Fibroblast of skin of right biceps (primary cell): ENCODE results near the gene TDRD9.

Source experiments
- DNase-seq: peaks from one replicate; pipeline ENCODE4 v3.0.0-alpha.2; 2013

The TDRD9 gene

DNA sequence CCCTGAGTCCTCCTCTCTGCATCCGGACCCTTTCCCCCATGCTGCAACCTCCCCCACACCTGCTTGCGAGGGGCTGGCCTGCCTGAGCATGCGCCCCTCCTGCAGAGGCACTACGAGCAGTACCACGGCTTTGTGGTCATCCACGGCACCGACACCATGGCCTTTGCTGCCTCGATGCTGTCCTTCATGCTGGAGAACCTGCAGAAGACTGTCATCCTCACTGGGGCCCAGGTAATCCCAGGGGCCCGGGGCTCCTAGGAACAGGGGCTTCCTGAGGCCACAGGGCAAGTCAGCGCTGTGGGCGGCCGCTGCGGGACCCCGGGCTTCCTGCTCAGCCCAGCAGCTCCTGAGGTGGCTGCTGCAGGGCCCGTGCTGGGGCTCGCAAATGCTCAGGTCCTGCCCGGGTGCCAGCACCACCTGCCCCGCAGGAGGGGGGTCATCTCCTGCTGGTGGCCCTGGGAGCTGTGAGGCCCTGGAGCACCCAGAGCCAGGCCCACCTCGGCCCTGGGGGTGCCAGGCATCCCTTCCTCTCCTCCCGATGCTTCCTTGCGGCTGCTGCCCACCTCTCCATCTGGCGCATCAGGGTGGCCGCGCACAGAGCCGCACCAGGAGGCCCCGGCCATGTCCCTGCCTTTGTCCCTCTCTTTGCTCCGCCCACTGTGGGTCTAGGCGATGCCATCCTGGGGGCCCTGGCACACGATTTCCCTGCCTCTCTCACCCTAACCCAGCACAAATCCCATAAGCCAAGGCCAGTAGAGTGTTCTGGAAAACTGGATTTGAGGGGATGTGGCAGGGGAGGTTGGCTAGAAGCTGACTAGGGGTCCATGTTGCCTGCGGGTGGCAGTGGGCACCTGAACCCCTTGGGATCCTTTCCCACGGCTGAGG lies 167.4 kb downstream of the TDRD9 start:
- no peak for DNase-seq

DNA sequence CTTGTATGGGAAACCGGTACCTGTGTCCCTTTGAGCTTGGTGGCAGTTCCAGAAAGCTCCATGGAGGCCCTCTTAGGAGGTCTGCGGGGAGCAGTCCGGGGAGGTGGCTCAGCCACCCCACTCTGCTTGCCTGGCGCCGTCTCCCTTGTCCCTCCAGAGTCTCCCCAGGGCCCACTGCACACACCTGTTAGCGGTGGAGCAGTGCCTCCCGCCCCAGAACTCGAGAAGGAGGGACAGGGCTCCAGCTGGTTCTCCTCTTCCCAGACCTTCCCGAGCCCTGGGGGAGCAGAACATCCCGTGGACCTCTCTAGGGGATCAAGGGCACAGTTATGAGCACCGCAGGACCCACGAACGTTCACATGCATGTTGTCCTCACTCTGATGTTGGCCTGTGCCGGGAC lies 168.1 kb downstream of the TDRD9 start:
- no peak for DNase-seq

DNA sequence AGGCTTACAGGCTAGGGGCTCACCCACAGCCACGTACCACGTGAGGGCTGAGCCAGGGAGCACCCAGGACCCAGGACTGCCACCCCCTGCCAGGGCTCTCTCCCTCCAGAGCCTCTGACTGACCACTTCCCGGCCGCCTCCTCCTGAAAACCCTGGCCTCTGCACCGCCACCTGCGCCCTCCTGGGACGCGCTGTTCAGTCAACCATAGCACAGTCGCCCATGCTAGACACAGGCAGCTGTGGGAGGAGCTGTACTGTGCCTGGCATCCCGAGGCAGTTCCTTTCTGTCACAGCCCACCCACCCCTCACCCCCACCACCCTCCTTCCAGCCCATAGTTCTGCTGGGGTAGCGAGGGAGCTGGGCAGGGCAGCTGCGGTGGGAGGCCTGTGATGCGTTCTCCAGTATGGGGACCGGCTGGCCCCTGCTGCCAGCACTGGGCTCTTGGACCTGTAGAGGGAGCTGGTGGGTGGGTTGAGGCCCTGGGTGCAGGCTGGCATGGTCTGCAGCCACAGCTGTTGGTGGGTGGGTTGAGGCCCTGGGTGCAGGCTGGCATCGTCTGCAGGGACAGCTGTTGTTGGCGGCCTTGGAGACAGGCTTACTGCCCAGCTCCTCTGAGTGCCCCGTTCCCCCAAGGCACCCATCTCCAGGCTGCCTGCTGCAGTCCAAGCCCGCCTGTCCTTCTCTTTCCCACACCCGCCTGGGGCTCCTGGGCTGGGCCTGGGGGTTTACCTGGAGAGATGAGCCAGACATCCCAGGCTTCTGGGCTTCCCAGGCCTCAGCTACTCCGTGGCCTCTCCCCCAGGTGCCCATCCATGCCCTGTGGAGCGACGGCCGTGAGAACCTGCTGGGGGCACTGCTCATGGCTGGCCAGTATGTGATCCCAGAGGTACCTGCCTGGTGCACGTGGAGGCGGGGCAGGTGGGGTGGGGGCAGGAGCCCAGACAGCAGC lies 168.8 kb downstream of the TDRD9 start:
- DNase-seq = no peak

DNA sequence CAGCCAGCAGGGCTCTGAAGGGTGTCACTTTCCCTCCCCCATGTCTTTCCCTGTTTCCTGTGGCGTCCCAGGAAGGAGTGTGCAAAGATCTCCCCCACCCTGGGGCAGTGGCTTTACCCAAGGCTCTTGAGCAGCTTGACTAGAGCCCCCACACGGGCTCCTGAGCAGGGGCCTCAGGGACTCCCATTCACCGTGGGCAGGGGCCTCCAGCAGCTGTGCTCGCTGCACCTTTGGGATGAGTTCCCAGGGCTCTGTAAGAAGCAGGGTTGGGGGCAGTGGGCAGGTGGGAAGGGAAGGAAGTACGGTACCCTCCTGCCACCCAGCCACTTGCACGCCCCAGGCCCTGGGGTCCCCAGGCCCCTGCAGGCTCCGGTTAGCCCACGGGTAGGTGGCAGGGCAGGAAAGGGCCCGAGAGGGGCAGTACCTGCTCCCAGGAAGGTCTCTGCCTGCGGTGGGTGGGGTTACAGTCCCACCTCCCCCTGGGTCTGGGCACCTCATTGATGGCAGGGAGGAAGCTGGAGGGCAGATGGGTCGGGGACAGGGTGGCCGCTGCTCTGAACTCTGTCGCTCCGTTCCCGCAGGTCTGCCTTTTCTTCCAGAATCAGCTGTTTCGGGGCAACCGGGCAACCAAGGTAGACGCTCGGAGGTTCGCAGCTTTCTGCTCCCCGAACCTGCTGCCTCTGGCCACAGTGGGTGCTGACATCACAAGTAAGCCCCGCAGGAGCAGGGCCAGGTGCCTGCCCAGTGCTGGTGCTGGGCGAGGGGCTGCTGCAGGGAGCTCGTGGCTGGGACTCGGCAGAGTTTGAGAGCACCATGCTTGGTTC lies 170.2 kb downstream of the TDRD9 start:
- no peak for DNase-seq

DNA sequence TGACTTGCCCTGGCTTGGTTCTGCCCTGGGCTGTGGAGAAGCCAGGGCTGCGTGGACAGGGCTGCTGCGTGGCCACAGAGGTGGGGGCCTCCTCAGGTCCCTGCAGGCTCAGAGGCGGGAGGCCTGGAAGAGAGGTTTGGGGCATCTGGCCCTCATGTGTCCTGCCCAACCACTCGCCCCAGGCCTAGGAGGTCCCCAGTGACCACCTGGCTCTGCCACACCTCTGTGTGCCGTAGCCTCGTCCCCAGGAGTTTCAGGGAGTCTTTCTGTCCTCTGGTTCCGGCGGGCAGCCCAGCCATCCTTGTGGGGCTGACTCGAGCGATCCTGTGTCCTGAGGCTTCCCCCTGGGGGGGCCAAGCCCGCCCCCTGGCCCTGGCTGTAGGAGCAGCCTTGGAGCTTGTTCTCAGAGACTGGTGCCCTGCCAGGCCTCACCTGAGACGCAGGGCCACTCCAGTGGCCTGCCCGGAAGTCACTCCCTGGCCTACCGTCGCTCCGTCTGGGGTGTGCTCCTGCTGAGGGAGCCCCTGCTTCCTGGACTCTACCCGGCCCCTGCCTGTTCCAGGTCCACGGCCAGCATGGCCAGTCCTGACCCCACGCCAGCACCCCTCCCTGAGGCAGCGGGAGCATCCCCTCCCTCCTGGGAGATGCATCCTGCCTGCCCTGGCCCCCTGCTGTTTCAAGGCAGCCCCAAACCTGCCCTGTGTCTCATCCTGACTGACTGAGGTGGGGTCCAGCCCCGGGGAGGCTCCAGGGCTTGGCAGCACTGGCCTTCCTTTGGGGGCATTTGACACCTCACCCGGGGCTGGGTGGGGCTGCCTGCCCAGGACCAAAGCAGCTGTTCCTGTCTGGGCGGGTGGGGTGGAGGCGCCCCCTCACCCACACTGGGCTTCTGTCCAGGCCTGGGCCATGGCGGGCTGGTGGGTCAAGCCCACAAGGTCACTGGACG lies 171.1 kb downstream of the TDRD9 start:
- DNase-seq = no peak

DNA sequence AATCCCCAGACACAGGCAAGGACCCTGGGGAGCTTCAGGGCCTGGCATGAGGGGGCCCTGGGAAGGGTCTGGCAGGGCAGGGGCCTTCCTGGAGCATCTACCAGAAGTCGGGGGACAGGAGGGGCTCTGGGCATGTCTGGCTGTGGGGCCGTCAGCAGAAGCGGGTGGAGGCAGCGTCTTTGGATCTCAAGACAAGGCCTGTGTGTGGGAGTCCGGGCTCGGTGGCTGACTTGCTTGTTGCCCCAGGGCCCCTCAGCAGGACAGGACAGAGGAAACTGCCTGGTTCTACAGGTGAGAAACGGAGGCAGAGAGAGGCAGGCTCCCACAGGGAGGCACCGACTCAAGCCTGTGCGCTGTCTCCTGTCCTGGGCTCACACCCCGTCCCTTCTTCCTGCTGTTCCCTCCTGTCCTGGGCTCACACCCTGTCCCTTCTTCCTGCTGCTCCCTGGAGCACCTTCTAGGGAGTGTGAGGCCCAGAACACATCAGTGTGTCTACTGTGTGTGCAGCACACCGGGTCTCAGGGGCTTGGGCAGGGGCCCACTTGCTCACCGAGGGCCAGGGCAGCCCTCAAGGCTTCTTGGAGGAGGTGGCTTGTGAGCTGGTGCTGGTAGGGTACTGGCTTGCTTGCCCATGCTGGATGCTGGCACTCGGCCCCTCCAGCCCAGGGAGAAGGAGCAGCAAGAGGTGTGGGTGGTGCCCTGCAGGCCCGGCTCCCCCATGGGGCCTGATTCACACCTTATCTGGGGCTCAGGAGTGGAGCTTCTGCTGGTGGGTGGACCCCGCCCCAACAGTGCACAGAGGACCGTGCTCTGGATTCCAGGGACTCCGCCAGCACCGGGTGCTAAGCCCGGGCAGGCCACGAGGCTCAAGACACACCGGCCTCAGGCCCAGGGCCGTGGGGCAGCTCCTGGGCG lies 172.2 kb downstream of the TDRD9 start:
- DNase-seq = no peak

DNA sequence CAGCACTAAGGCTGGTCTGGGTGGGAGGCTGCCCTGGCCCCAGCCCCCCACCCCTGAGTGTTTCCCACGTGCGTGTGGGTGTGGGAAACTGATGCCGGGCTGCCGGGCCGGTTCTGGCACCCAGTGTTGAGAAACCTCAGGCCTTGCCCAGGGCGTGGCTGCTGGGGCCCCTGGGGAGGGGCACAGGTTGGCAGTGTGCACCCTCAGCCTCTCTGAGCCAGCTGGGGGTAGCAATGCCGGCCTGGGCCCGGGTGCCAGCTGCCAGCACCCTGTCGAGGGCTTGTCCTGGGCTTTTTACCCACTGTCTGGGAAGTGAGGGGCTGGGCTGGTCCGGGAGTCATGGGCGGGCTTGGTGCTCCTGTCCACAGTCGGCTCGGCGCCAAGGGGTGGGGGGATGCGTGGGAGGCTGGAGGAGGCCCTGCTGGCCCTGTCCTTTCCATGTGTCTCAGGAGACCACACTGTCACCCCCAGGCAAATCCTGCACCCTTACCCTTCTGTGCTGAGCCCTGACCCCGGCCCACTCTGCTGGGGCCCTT lies 172.9 kb downstream of the TDRD9 start:
- DNase-seq = no peak

DNA sequence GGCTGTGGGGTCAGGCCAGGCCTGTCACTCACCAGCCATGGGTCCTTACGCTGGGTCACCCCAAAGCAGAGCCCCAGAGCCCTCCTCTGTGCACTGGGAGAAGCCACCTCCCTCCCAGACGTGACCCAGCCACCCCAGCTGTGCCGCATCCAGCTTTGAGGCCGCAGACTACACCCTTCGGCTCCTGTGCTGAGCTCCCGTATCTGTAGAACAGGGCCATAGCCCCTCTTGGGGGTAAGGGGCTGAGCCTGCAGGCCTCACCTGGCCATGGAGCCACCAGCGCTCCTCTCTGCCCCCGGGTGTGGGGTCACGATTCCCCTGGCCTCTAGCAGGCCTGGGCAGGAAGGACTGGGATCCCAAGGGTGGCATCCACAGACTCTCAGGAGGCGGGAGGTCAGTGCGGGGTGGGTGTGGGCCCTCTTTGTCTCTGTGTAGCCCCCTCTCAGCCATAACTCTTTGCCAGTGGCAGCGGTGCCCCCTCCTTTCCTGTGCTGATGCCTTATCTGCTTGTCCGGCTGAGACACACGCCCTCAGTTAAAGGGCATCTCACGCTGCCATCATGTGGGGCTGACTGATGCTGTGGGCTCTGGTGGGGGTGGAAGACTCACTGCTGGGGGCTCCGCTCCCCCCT lies 173.5 kb downstream of the TDRD9 start:
- no peak for DNase-seq
